GM19239 (cell line): ENCODE measurements around the gene PIEZO2.

Experiments used
- DNase-seq: peaks from one replicate; pipeline ENCODE4 v3.0.0; 2011; ENCODE audit warnings: low spot score; ENCODE audit not compliant: insufficient read length
- FAIRE-seq: peaks from 2 replicates; lab custom pipeline; 2011; peaks lifted over from hg19 to GRCh38; lab: Jason Lieb, UNC

Gene PIEZO2

GRCh38 chr18:11040359-11040758, 109.0 kb downstream of the PIEZO2 start:
- FAIRE-seq: no peak
- DNase-seq: no peak

- no peak for FAIRE-seq
- no peak for DNase-seq
Observed at GRCh38 chr18:11037533-11038240, 111.7 kb downstream of the PIEZO2 start.

GRCh38 chr18:11035814-11036495, 113.4 kb downstream of the PIEZO2 start:
- no peak for FAIRE-seq
- no peak for DNase-seq

GRCh38 chr18:11035376-11035775, 114.0 kb downstream of the PIEZO2 start:
- no peak for FAIRE-seq
- DNase-seq: no peak

GRCh38 chr18:11034884-11035283, 114.5 kb downstream of the PIEZO2 start:
- no peak for DNase-seq
- no peak for FAIRE-seq

GRCh38 chr18:11033503-11033902, 115.9 kb downstream of the PIEZO2 start:
- DNase-seq: no peak
- no peak for FAIRE-seq

GRCh38 chr18:11031966-11032365, 117.4 kb downstream of the PIEZO2 start:
- DNase-seq (no peak), FAIRE-seq (no peak)

- FAIRE-seq: no peak
Observed at GRCh38 chr18:11029021-11029420, 120.3 kb downstream of the PIEZO2 start.

GRCh38 chr18:11027862-11028261, 121.5 kb downstream of the PIEZO2 start:
- FAIRE-seq (no peak), DNase-seq (no peak)

More at GRCh38 chr18:11029021-11029420, 120.3 kb downstream of the PIEZO2 start:
- no peak for DNase-seq

- DNase-seq (no peak), FAIRE-seq (no peak)
Observed at GRCh38 chr18:11025671-11026070, 123.7 kb downstream of the PIEZO2 start.

GRCh38 chr18:11024928-11025669, 124.3 kb downstream of the PIEZO2 start:
- DNase-seq (no peak), FAIRE-seq (no peak)

- FAIRE-seq (no peak), DNase-seq (no peak)
Observed at GRCh38 chr18:11021477-11021876, 127.9 kb downstream of the PIEZO2 start.

GRCh38 chr18:11020877-11021414, 128.4 kb downstream of the PIEZO2 start:
- no peak for DNase-seq
- no peak for FAIRE-seq

GRCh38 chr18:11020161-11020853, 129.1 kb downstream of the PIEZO2 start:
- DNase-seq (no peak), FAIRE-seq (no peak)

- FAIRE-seq: no peak
Observed at GRCh38 chr18:11019295-11020105, 129.9 kb downstream of the PIEZO2 start.

GRCh38 chr18:11009869-11010268, 139.5 kb downstream of the PIEZO2 start:
- DNase-seq: no peak
- FAIRE-seq: no peak

More at GRCh38 chr18:11019295-11020105, 129.9 kb downstream of the PIEZO2 start:
- no peak for DNase-seq

GRCh38 chr18:11009147-11009546, 140.2 kb downstream of the PIEZO2 start:
- DNase-seq: no peak
- no peak for FAIRE-seq

GRCh38 chr18:11008505-11008904, 140.9 kb downstream of the PIEZO2 start:
- no peak for DNase-seq

GRCh38 chr18:11005528-11005927, 143.8 kb downstream of the PIEZO2 start:
- FAIRE-seq: no peak
- DNase-seq: no peak

More at GRCh38 chr18:11008505-11008904, 140.9 kb downstream of the PIEZO2 start:
- FAIRE-seq: no peak
